Measurements from ENCODE around the gene MAGEA11.

DNA sequence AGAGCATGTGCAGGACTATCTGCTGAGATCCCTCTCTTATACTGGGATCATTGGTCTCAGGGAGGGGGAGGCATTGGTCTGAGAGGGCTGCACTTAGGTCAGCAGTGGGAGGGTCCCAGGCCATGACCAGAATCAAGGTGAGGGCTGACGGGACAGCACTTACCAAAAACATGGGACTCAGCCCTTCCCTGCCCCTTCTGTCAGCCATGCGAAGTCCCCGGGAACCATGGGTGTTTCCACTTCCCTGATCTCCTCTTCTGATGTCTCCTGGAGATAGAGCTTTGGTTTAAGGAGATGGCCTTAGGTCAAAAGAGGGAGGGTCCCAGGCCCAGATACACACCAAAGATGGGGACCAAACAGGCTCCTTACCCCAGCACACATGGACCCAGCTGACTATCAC, 49.1 kb downstream of the MAGEA11 start:
- TF ChIP-seq, protein P1, sequence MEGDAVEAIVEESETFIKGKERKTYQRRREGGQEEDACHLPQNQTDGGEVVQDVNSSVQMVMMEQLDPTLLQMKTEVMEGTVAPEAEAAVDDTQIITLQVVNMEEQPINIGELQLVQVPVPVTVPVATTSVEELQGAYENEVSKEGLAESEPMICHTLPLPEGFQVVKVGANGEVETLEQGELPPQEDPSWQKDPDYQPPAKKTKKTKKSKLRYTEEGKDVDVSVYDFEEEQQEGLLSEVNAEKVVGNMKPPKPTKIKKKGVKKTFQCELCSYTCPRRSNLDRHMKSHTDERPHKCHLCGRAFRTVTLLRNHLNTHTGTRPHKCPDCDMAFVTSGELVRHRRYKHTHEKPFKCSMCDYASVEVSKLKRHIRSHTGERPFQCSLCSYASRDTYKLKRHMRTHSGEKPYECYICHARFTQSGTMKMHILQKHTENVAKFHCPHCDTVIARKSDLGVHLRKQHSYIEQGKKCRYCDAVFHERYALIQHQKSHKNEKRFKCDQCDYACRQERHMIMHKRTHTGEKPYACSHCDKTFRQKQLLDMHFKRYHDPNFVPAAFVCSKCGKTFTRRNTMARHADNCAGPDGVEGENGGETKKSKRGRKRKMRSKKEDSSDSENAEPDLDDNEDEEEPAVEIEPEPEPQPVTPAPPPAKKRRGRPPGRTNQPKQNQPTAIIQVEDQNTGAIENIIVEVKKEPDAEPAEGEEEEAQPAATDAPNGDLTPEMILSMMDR (optimal IDR thresholded peaks at IDR 0.05 in 1 of 3, IDR thresholded peaks at IDR 0.05 in 1 of 3, conservative IDR thresholded peaks at IDR 0.05 in 1 of 3; ENCODE audit: extremely low read depth in 1 of 3, insufficient read depth in 2 of 3, low read length in 3 of 3) = no peak
- no peak for TF ChIP-seq EZH2 (IDR thresholded peaks at IDR 0.05; ENCODE audit: low read length)
